PC-3 (cell line): ENCODE results near the gene FES. TPM values are rescaled to one million over a fixed set of nuclear protein-coding genes. Genes with fewer than 3 reads are reported as not detected.

Experiments
- ATAC-seq: fragments of 200-7000 bp; cut with Tn5 transposase; 2 replicates; pipeline ENCODE4 v1.9.1; 2020; ENCODE audit warnings: mild to moderate bottlenecking, moderate library complexity
- BruUV-seq: library from RNA; stranded (reverse); fragments of 400-500 nt; replicated peaks from 2 replicates; lab custom pipeline; 2021; lab: Mats Ljungman, UMichigan
- CTCF ChIA-PET: fragments of 300-600 bp; sonication (Branson Sonifier 250); formaldehyde crosslinking; loops from one replicate; lab custom pipeline; 2022; ENCODE audit warnings: antibody characterized with exemption; lab: Charles Lee
- POLR2A ChIA-PET: fragments of 300-600 bp; sonication (Branson Sonifier 250); formaldehyde crosslinking; loops from one replicate; lab custom pipeline; 2022; ENCODE audit warnings: antibody characterized with exemption; ENCODE audit not compliant: unreplicated experiment; lab: Charles Lee
- DNase-seq: peaks from one replicate; pipeline ENCODE4 v3.0.0-alpha.2; 2015
- H2AFZ ChIP-seq: fragments of 300-600 bp; sonication (generic); 2 replicates; pipeline ENCODE4 v1.6.0; 2016; ENCODE audit warnings: antibody characterized with exemption, low read length
- H3F3A ChIP-seq: fragments of 300-600 bp; sonication (generic); one replicate; pipeline ENCODE4 v1.6.0; 2017; ENCODE audit warnings: antibody characterized with exemption, low read length, control low read depth, mild to moderate bottlenecking; ENCODE audit not compliant: unreplicated experiment
- H3K27ac ChIP-seq: fragments of 300-600 bp; sonication (generic); 2 replicates; pipeline ENCODE4 v1.5.1; 2016; ENCODE audit warnings: mild to moderate bottlenecking, low read length
- H3K27me3 ChIP-seq: fragments of 300-600 bp; sonication (generic); 2 replicates; pipeline ENCODE4 v1.6.1; 2016; ENCODE audit warnings: low read length, mixed read lengths
- H3K36me3 ChIP-seq: fragments of 300-600 bp; sonication (generic); 2 replicates; pipeline ENCODE4 v1.6.1; 2016; ENCODE audit warnings: low read depth, mixed run types, low read length, mixed read lengths
- H3K4me1 ChIP-seq: fragments of 300-600 bp; sonication (generic); 2 replicates; pipeline ENCODE4 v1.5.1; 2016; ENCODE audit warnings: low read length; ENCODE audit not compliant: insufficient read depth
- H3K4me2 ChIP-seq: fragments of 300-600 bp; sonication (generic); 2 replicates; pipeline ENCODE4 v1.6.0; 2016; ENCODE audit warnings: low read length
- H3K4me3 ChIP-seq: fragments of 300-600 bp; sonication (generic); 2 replicates; pipeline ENCODE4 v1.5.1; 2016; ENCODE audit warnings: mild to moderate bottlenecking, low read length, mixed read lengths
- H3K79me2 ChIP-seq: fragments of 300-600 bp; sonication (generic); 2 replicates; pipeline ENCODE4 v1.6.1; 2017; ENCODE audit warnings: low read length, mixed read lengths
- H3K9ac ChIP-seq: fragments of 300-600 bp; sonication (generic); 2 replicates; pipeline ENCODE4 v1.6.0; 2016; ENCODE audit warnings: mild to moderate bottlenecking, low read length
- H3K9me2 ChIP-seq: fragments of 300-600 bp; sonication (generic); replicated peaks from 2 replicates; pipeline ENCODE4 v1.6.1; 2016; ENCODE audit warnings: mixed run types, low read length, mixed read lengths
- H3K9me3 ChIP-seq: fragments of 300-600 bp; sonication (generic); 2 replicates; pipeline ENCODE4 v1.6.1; 2016; ENCODE audit warnings: low read length, mixed read lengths
- H4K20me1 ChIP-seq: fragments of 300-600 bp; sonication (generic); 2 replicates; pipeline ENCODE4 v1.6.1; 2016; ENCODE audit warnings: low read length, mixed read lengths
- CTCF ChIP-seq: fragments of 300-600 bp; sonication (generic); conservative IDR thresholded peaks from 2 replicates; pipeline ENCODE4 v1.5.1; 2017; ENCODE audit warnings: antibody characterized with exemption, low read depth, mild to moderate bottlenecking, low read length
- EZH2 ChIP-seq: fragments of 300-600 bp; sonication (generic); IDR thresholded peaks from one replicate; pipeline ENCODE4 v1.6.1; 2017; ENCODE audit warnings: antibody characterized with exemption, mild to moderate bottlenecking, low read length; ENCODE audit not compliant: unreplicated experiment
- EZH2phosphoT487 ChIP-seq: fragments of 300-600 bp; sonication (generic); IDR thresholded peaks from 2 replicates; pipeline ENCODE4 v1.6.1; 2018; ENCODE audit warnings: mild to moderate bottlenecking, antibody characterized with exemption, low read length, borderline replicate concordance
- intact Hi-C: fragments of 100-400 bp; cut with micrococcal nuclease; formaldehyde crosslinking; loops from 2 replicates; pipeline ENCODE4 v1.9.0; 2023
- total RNA-seq: library from RNA; depleted of rRNA; stranded (reverse); fragments of >200 nt; gene quantifications from 2 replicates; pipeline ENCODE4 v1.2.3, GENCODE V29; 2014

Gene FES
- total RNA-seq, 1 experiment from 2014 or later, result 2.8 TPM

DNA sequence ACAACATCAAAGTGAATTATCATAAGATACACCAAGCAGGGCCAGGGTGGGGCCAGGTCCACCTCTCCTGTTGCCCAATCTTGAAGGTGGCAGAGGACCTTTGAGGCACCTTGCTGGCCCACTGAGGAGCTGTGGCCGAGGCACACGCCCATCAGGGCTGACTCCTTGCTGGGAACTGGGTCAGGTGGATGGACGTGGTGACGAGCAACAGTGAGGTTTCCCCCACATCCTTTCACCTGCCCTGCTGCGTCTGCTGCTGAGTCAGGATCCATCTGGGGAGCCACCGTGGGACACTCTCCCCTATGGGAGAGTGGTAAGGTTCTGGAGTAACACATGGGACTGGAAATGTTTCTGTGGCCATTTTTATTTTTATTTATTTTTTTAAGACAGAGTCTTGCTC lies 33.2 kb upstream of the FES start:
- POLR2A ChIA-PET, result no interaction called here
- Histone ChIP-seq H3K4me1 (peaks cover 17% of the 10 kb centered on the region), H3K9me3 (no peaks in the 10 kb centered on the region), H3K36me3 (no peaks in the 10 kb centered on the region), H4K20me1 (no peaks in the 10 kb centered on the region), H3K27me3 (no peaks in the 10 kb centered on the region), H3K79me2 (no peaks in the 10 kb centered on the region), H2AFZ (no peak overlapping the region), H3K9ac (no peak overlapping the region), H3K9me2 (no peaks in the 10 kb centered on the region), H3F3A (no peaks in the 10 kb centered on the region), H3K4me3 (no peak overlapping the region), H3K27ac (0 out of 2 replicates have a peak overlapping the region, but pooled peaks have one; percentile 32), H3K4me2 (no peak overlapping the region)
- BruUV-seq, result no TSS peak
- ATAC-seq (no peak), DNase-seq (no peak)
- intact Hi-C loops, result no loop called here
- TF ChIP-seq EZH2phosphoT487 (no peak), EZH2 (no peak), CTCF (no peak)
- CTCF ChIA-PET, result no interaction called here

DNA sequence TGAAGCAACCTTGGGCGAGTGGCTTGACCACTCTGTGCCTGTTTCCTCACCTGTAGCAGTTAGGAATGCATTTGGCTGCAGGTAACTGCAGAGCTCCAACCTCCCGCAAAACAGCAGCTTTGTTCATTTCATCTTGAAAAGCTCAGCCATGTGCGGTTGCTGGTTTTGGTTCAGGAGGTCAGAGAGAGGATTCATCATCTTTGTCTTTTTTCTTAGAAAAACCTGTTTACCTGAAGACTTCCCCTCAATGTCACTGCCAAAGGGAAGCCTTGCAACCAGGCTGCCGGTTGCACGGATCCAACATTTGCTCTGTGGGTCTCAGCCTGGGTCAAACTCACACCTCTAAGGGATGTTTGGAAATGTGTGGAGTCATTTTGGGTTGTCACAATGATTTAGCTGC lies 32.4 kb upstream of the FES start:
- Histone ChIP-seq H3K27ac (peak overlapping the region; percentile 32; the same call in 1 of the 2 replicates), H3K36me3 (no peaks in the 10 kb centered on the region), H2AFZ (no peak overlapping the region), H3K9me2 (no peaks in the 10 kb centered on the region), H3K4me3 (no peak overlapping the region), H3K27me3 (no peaks in the 10 kb centered on the region), H3K4me1 (peaks cover 17% of the 10 kb centered on the region), H3K79me2 (no peaks in the 10 kb centered on the region), H3K4me2 (peak overlapping the region; percentile 42; the same call in 1 of the 2 replicates), H3K9ac (no peak overlapping the region), H3K9me3 (no peaks in the 10 kb centered on the region), H4K20me1 (no peaks in the 10 kb centered on the region), H3F3A (no peaks in the 10 kb centered on the region)
- ATAC-seq (no peak), DNase-seq (peak; percentile 37)
- intact Hi-C loops, result no loop called here
- POLR2A ChIA-PET, result no interaction called here
- no TSS peak for BruUV-seq
- CTCF ChIA-PET, result no interaction called here
- TF ChIP-seq EZH2phosphoT487 (no peak), CTCF (no peak), EZH2 (no peak)

DNA sequence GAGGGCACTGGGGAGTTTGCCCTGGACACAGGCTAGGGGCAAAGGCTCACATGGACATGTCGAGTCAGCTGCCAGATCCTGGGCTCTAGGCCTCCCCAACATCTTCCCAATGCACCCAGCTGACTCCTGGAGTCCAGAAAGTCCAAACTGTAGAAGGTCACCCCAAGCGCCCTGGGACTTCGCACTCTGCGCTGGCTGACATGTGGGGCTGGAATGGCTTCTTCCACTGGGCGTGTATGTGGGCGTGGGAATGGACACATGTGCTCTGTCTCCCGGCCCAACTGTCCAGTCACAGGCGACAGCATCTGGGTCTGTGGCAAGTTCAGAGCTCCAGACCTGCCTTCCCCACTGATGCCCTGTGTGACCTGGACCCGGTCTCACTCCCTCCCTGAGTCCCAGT lies 29.2 kb upstream of the FES start:
- POLR2A ChIA-PET, result no interaction called here

More for the DNA sequence above, 29.2 kb upstream of the FES start:
- Histone ChIP-seq H2AFZ (no peak overlapping the region), H3K9ac (no peak overlapping the region), H3K4me2 (no peak overlapping the region), H3K36me3 (no peaks in the 10 kb centered on the region), H3K27me3 (no peaks in the 10 kb centered on the region), H3F3A (no peaks in the 10 kb centered on the region), H3K9me2 (no peaks in the 10 kb centered on the region), H3K4me3 (no peak overlapping the region), H3K79me2 (no peaks in the 10 kb centered on the region), H3K4me1 (peaks cover 25% of the 10 kb centered on the region), H3K9me3 (no peaks in the 10 kb centered on the region), H3K27ac (no peak overlapping the region), H4K20me1 (no peaks in the 10 kb centered on the region)
- intact Hi-C loops, result no loop called here
- no peak for TF ChIP-seq EZH2phosphoT487
- no peak for TF ChIP-seq CTCF
- no peak for TF ChIP-seq EZH2
- BruUV-seq, result no TSS peak
- DNase-seq (no peak), ATAC-seq (no peak)
- CTCF ChIA-PET, result no interaction called here
